ENCODE results near the gene OXSR1. TPM values are rescaled to one million over a fixed set of nuclear protein-coding genes. Genes with fewer than 3 reads are reported as not detected.

Gene OXSR1
- total RNA-seq, 1 experiment from 2014 or later = 35.1 TPM

DNA sequence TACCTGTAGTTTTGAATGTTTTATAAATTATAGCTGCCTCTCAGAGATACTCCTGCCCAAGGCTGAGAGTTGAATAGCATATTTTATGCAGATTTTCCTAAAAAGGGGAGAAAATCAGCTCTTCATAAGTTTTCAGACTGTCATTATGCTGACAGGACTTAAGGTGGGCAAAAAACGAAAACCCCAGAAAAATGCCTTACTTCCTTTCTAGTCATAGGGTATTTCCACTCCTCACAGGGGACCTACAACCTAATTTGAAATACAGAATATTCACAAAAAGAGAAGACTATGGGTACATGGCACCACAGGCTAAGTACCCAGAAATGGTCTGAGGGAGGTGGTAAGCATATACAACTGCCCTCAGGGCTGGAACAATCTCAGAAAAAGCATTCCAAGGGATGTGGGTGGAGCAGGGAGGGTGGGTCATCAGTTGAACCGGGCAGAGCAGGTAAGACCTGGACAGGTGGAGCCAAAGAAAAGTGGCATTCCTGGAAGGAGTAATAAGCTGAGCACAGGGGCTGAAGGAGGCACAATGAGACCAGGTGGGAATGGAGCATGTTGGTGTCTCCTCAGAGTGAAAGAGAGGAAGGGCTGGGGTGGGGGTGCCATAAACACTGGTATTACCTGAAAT is 10.6 kb upstream of the OXSR1 start:
- Histone ChIP-seq H2AFZ (ENCODE audit: low read depth, low read length, poor library complexity, severe bottlenecking) (no peak overlapping the region), H3K9me2 (ENCODE audit: insufficient read depth) (no peaks in the 10 kb centered on the region), H3K4me1 (ENCODE audit: control insufficient read depth in 1 of 2, insufficient read depth in 2 of 2, low read length in 2 of 2) (peaks cover 6 to 27% of the 10 kb centered on the region in 2 experiments; a peak in 2 of 4 replicates), H4K20me1 (ENCODE audit: insufficient read depth) (no peaks in the 10 kb centered on the region), H3K27me3 (ENCODE audit: insufficient read depth, low read length) (no peaks in the 10 kb centered on the region), H3K36me3 (ENCODE audit: control insufficient read depth in 1 of 2, insufficient read depth in 2 of 2, low read length in 2 of 2) (no peaks in the 10 kb centered on the region), H3K9ac (ENCODE audit: low read length) (no peak overlapping the region), H3K4me2 (ENCODE audit: low read length) (peak overlapping the region; percentile 39), H3K9me3 (ENCODE audit: control insufficient read depth in 1 of 2, insufficient read depth in 1 of 2, low read depth in 1 of 2, low read length in 2 of 2) (no peaks in the 10 kb centered on the region), H3K27ac (ENCODE audit: low read depth, low read length) (no peak overlapping the region), H3K79me2 (ENCODE audit: insufficient read depth, low read length) (no peaks in the 10 kb centered on the region), H3K4me3 (replicated peaks in 1 of 2; ENCODE audit: low read depth in 1 of 2, low read length in 2 of 2) (no peak overlapping the region)
- CTCF ChIA-PET = interaction anchor here (3.0 kb wide), 2 partner anchors 8 to 11 kb away, joined by 9 to 10 read pairs; partner anchors contain the start of gene OXSR1
- intact Hi-C loops (cut with micrococcal nuclease) = no loop called here
- DNase-seq (ENCODE audit: low read depth, low spot score) (no peak), ATAC-seq (peak; percentile 69)
- BruUV-seq (replicated peaks) = no TSS peak
- RAD21 ChIA-PET (ENCODE audit: low non-redundant PET in 1 of 2, low total read pairs in 2 of 2, uncharacterized antibody in 2 of 2, unreplicated experiment in 2 of 2) = no interaction called here
- POLR2A ChIA-PET = no interaction called here
- no peak for TF ChIP-seq ZFX (IDR thresholded peaks at IDR 0.05)
- no peak for TF ChIP-seq CEBPB (IDR thresholded peaks at IDR 0.05; ENCODE audit: low read depth)
- TF ChIP-seq ZNF274 (IDR thresholded peaks at IDR 0.05; ENCODE audit: low read depth, low read length) = no peak
- TF ChIP-seq, protein P1, sequence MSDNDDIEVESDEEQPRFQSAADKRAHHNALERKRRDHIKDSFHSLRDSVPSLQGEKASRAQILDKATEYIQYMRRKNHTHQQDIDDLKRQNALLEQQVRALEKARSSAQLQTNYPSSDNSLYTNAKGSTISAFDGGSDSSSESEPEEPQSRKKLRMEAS (IDR thresholded peaks at IDR 0.05) = no peak
- no peak for TF ChIP-seq TCF7L2 (IDR thresholded peaks at IDR 0.05; ENCODE audit: borderline replicate concordance, extremely low read depth, insufficient read depth, insufficient read length)
- no peak for TF ChIP-seq POLR2A (IDR thresholded peaks at IDR 0.05; ENCODE audit: borderline replicate concordance, extremely low read depth, insufficient read depth, insufficient read length)
- no peak for TF ChIP-seq EZH2 (IDR thresholded peaks at IDR 0.05)
- TF ChIP-seq, protein P2, sequence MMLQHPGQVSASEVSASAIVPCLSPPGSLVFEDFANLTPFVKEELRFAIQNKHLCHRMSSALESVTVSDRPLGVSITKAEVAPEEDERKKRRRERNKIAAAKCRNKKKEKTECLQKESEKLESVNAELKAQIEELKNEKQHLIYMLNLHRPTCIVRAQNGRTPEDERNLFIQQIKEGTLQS (IDR thresholded peaks at IDR 0.05) = no peak
- TF ChIP-seq, protein P3, sequence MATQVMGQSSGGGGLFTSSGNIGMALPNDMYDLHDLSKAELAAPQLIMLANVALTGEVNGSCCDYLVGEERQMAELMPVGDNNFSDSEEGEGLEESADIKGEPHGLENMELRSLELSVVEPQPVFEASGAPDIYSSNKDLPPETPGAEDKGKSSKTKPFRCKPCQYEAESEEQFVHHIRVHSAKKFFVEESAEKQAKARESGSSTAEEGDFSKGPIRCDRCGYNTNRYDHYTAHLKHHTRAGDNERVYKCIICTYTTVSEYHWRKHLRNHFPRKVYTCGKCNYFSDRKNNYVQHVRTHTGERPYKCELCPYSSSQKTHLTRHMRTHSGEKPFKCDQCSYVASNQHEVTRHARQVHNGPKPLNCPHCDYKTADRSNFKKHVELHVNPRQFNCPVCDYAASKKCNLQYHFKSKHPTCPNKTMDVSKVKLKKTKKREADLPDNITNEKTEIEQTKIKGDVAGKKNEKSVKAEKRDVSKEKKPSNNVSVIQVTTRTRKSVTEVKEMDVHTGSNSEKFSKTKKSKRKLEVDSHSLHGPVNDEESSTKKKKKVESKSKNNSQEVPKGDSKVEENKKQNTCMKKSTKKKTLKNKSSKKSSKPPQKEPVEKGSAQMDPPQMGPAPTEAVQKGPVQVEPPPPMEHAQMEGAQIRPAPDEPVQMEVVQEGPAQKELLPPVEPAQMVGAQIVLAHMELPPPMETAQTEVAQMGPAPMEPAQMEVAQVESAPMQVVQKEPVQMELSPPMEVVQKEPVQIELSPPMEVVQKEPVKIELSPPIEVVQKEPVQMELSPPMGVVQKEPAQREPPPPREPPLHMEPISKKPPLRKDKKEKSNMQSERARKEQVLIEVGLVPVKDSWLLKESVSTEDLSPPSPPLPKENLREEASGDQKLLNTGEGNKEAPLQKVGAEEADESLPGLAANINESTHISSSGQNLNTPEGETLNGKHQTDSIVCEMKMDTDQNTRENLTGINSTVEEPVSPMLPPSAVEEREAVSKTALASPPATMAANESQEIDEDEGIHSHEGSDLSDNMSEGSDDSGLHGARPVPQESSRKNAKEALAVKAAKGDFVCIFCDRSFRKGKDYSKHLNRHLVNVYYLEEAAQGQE (IDR thresholded peaks at IDR 0.05; ENCODE audit: low read depth) = no peak
- no peak for TF ChIP-seq FOSL1 (IDR thresholded peaks at IDR 0.05; ENCODE audit: low read depth)
- TF ChIP-seq EGR1 (IDR thresholded peaks at IDR 0.05; ENCODE audit: low read depth) = peak; percentile 70
- TF ChIP-seq EZH2phosphoT487 (IDR thresholded peaks at IDR 0.05; ENCODE audit: borderline replicate concordance) = no peak
- no peak for TF ChIP-seq SIN3A (IDR thresholded peaks at IDR 0.05; ENCODE audit: low read depth)
- TF ChIP-seq YY1 (IDR thresholded peaks at IDR 0.05; ENCODE audit: extremely low read depth, insufficient replicate concordance, low read depth, low read length) = no peak
- TF ChIP-seq SRF (IDR thresholded peaks at IDR 0.05; ENCODE audit: low read depth) = no peak
- TF ChIP-seq, protein P4, sequence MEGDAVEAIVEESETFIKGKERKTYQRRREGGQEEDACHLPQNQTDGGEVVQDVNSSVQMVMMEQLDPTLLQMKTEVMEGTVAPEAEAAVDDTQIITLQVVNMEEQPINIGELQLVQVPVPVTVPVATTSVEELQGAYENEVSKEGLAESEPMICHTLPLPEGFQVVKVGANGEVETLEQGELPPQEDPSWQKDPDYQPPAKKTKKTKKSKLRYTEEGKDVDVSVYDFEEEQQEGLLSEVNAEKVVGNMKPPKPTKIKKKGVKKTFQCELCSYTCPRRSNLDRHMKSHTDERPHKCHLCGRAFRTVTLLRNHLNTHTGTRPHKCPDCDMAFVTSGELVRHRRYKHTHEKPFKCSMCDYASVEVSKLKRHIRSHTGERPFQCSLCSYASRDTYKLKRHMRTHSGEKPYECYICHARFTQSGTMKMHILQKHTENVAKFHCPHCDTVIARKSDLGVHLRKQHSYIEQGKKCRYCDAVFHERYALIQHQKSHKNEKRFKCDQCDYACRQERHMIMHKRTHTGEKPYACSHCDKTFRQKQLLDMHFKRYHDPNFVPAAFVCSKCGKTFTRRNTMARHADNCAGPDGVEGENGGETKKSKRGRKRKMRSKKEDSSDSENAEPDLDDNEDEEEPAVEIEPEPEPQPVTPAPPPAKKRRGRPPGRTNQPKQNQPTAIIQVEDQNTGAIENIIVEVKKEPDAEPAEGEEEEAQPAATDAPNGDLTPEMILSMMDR (IDR thresholded peaks at IDR 0.05 in 2 of 3, conservative IDR thresholded peaks at IDR 0.05 in 1 of 3; ENCODE audit: borderline replicate concordance in 1 of 3, insufficient read depth in 1 of 3, low read depth in 2 of 3, low read length in 2 of 3) = no peak
- peak; percentile 53 for TF ChIP-seq SP1 (IDR thresholded peaks at IDR 0.05; ENCODE audit: low read depth)
- TF ChIP-seq ELF1 (IDR thresholded peaks at IDR 0.05; ENCODE audit: borderline replicate concordance, low read depth) = no peak
- no peak for TF ChIP-seq RAD21 (IDR thresholded peaks at IDR 0.05; ENCODE audit: low read depth)
- TF ChIP-seq, protein P5, sequence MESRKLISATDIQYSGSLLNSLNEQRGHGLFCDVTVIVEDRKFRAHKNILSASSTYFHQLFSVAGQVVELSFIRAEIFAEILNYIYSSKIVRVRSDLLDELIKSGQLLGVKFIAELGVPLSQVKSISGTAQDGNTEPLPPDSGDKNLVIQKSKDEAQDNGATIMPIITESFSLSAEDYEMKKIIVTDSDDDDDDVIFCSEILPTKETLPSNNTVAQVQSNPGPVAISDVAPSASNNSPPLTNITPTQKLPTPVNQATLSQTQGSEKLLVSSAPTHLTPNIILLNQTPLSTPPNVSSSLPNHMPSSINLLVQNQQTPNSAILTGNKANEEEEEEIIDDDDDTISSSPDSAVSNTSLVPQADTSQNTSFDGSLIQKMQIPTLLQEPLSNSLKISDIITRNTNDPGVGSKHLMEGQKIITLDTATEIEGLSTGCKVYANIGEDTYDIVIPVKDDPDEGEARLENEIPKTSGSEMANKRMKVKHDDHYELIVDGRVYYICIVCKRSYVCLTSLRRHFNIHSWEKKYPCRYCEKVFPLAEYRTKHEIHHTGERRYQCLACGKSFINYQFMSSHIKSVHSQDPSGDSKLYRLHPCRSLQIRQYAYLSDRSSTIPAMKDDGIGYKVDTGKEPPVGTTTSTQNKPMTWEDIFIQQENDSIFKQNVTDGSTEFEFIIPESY (IDR thresholded peaks at IDR 0.05; ENCODE audit: extremely low read depth, insufficient replicate concordance, low read length) = no peak

Measured in HCT116 (cell line).